Measurements from ENCODE around the gene OR5M3. TPM values are rescaled to one million over a fixed set of nuclear protein-coding genes. Genes with fewer than 3 reads are reported as not detected.

OR5M3 gene
- not detected for total RNA-seq
- total RNA-seq (2013) = not detected

DNA sequence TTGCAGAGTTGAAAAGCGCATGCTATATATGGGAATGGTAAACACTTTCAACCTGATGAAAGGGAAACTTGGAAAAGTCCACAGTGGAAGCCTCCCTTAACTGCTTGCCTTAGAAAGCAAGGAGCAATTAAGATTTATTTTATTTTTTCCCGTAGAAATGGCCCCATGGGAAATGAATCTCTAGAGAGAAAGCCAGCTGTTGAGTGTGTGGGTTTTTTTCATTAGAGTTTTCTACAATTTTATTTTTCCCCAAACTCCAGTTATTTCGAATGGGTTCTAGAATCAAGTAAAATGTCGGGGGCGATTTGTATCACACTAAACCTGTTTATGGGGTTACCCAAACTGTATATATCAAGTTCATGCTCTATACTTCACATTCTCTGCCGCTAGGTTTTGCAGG, at the start of gene OR5M3:
OR5M3 (minus strand) TSS at position 101 of the 400 bp plus-strand sequence. CDS start 2,855 bp downstream, outside the sequence.
- H3K27me3 Mint-ChIP-seq (ENCODE audit: low read depth in 2 of 2) = no peaks in the 10 kb centered on the region
- H3K27ac Mint-ChIP-seq = no peak within 1 kb of the TSS
- Histone ChIP-seq H3K4me1 (ENCODE audit: control insufficient read depth, insufficient read depth, low read length) (no peaks in the 10 kb centered on the region), H3K9me3 (ENCODE audit: control insufficient read depth, insufficient read depth, low read length) (peaks cover 4% of the 10 kb centered on the region), H3K36me3 (ENCODE audit: control insufficient read depth, insufficient read depth, low read length) (no peaks in the 10 kb centered on the region), H3K27ac (ENCODE audit: low read length) (no peak within 1 kb of the TSS), H3K4me3 (ENCODE audit: low read length) (no peak within 1 kb of the TSS), H3K27me3 (ENCODE audit: control insufficient read depth, insufficient read depth, low read length) (no peaks in the 10 kb centered on the region)
- ATAC-seq (no peak), DNase-seq (no peak)
- WGBS (ENCODE audit: insufficient coverage) = 93% methylated on average over 4 of the region's 6 CpGs
- intact Hi-C loops (cut with micrococcal nuclease) = no loop called here
- H3K9me3 Mint-ChIP-seq = peaks cover 2 to 9% of the 10 kb centered on the region in 2 donors
- no peak within 1 kb of the TSS for H3K4me3 Mint-ChIP-seq
- no peaks in the 10 kb centered on the region for H3K36me3 Mint-ChIP-seq
- H3K4me1 Mint-ChIP-seq = no peaks in the 10 kb centered on the region
- TF ChIP-seq, protein P1, sequence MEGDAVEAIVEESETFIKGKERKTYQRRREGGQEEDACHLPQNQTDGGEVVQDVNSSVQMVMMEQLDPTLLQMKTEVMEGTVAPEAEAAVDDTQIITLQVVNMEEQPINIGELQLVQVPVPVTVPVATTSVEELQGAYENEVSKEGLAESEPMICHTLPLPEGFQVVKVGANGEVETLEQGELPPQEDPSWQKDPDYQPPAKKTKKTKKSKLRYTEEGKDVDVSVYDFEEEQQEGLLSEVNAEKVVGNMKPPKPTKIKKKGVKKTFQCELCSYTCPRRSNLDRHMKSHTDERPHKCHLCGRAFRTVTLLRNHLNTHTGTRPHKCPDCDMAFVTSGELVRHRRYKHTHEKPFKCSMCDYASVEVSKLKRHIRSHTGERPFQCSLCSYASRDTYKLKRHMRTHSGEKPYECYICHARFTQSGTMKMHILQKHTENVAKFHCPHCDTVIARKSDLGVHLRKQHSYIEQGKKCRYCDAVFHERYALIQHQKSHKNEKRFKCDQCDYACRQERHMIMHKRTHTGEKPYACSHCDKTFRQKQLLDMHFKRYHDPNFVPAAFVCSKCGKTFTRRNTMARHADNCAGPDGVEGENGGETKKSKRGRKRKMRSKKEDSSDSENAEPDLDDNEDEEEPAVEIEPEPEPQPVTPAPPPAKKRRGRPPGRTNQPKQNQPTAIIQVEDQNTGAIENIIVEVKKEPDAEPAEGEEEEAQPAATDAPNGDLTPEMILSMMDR (IDR thresholded peaks at IDR 0.05) = no peak

DNA sequence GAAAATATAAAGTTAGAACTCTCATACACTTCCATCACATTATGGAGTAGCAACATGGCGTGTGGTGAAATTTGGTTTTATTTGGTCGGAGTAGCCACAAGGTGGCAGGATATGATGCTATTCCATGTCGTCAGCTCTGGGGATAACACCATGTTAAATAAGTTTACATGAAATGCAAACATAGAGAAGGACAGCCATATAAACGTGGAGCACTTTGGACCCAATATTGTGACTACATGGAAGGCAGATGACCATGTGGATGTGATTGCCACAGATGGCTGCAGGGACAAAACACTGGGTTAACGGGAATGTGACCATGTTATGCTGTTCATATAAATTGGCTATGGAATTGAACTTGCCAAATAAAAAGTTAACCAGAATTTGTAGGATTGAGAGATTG, 48.9 kb upstream of the OR5M3 start:
- Histone ChIP-seq H3K4me1 (ENCODE audit: control insufficient read depth, insufficient read depth, low read length) (no peaks in the 10 kb centered on the region), H3K36me3 (ENCODE audit: control insufficient read depth, insufficient read depth, low read length) (no peaks in the 10 kb centered on the region), H3K27ac (ENCODE audit: low read length) (no peak overlapping the region), H3K9me3 (ENCODE audit: control insufficient read depth, insufficient read depth, low read length) (peaks cover 3% of the 10 kb centered on the region), H3K4me3 (ENCODE audit: low read length) (no peak overlapping the region), H3K27me3 (ENCODE audit: control insufficient read depth, insufficient read depth, low read length) (no peaks in the 10 kb centered on the region)
- H3K27me3 Mint-ChIP-seq (ENCODE audit: low read depth in 2 of 2) = no peaks in the 10 kb centered on the region
- DNase-seq (no peak), ATAC-seq (no peak)
- no peak overlapping the region for H3K27ac Mint-ChIP-seq
- peaks cover 8% of the 10 kb centered on the region for H3K36me3 Mint-ChIP-seq
- no peaks in the 10 kb centered on the region for H3K4me1 Mint-ChIP-seq
- TF ChIP-seq, protein P1 (IDR thresholded peaks at IDR 0.05) = no peak
- intact Hi-C loops (cut with micrococcal nuclease) = no loop called here
- WGBS (ENCODE audit: insufficient coverage) = 65% methylated on average over 5 of the region's 5 CpGs
- no peak overlapping the region for H3K4me3 Mint-ChIP-seq
- H3K9me3 Mint-ChIP-seq = peaks cover 19 to 25% of the 10 kb centered on the region in 2 donors

DNA sequence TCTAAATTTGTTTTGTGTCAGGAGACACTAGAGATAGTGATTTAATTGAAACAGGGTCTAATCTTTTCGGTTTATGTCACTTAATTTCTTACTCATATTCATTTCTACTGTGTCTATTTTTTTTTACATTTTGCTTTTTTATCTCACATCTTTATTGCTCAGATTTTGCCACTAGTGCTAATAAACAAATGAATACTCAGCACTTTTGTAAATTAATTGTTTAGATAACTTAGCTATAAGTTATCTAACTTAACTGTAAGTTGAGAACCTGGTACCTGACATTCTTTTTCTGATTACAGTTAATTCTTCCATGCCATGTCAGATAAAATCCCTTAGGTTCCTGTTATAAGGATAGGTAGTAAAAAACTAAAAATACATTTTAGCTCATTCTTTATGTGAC, 40.1 kb upstream of the OR5M3 start:
- TF ChIP-seq, protein P1 (IDR thresholded peaks at IDR 0.05) = no peak
- H3K27me3 ChIP-seq (ENCODE audit: control insufficient read depth, insufficient read depth, low read length) = no peaks in the 10 kb centered on the region
- no peak overlapping the region for H3K27ac ChIP-seq (ENCODE audit: low read length)
- Mint-ChIP-seq H3K4me1 (no peaks in the 10 kb centered on the region), H3K27ac (no peak overlapping the region), H3K36me3 (peaks cover 7% of the 10 kb centered on the region), H3K9me3 (peaks cover 17 to 36% of the 10 kb centered on the region in 2 donors), H3K27me3 (ENCODE audit: low read depth in 2 of 2) (no peaks in the 10 kb centered on the region), H3K4me3 (no peak overlapping the region)
- DNase-seq (no peak), ATAC-seq (no peak)
- no peak overlapping the region for H3K4me3 ChIP-seq (ENCODE audit: low read length)
- no peaks in the 10 kb centered on the region for H3K4me1 ChIP-seq (ENCODE audit: control insufficient read depth, insufficient read depth, low read length)
- 100% methylated on average over 1 of the region's 1 CpG for WGBS (ENCODE audit: insufficient coverage)
- no peaks in the 10 kb centered on the region for H3K36me3 ChIP-seq (ENCODE audit: control insufficient read depth, insufficient read depth, low read length)
- intact Hi-C loops (cut with micrococcal nuclease) = no loop called here
- peaks cover 3% of the 10 kb centered on the region for H3K9me3 ChIP-seq (ENCODE audit: control insufficient read depth, insufficient read depth, low read length)

DNA sequence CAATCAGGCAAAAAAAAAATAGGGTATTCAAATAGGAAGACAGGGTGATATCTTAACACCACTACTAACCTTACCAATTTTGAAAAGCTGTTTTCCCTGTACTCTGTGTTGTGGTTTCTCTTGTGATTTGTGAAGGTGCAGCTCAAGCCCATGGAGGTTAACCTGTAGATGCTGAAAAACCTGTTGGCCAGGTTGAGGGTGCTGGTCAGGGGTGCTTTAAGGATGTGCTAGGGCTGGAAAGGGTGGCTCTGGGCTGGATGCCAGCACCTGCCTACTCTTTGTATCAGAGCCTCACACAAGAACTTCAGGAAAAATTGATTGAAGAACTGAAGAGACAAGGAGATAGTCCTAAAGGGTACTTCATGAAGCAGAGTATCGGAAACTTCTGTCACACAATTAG, 36.3 kb upstream of the OR5M3 start:
- 83% methylated on average over 1 of the region's 1 CpG for WGBS (ENCODE audit: insufficient coverage)
- ATAC-seq = no peak

More for the DNA sequence above, 36.3 kb upstream of the OR5M3 start:
- Mint-ChIP-seq H3K4me3 (no peak overlapping the region), H3K36me3 (peaks cover 15% of the 10 kb centered on the region), H3K27me3 (ENCODE audit: low read depth in 2 of 2) (no peaks in the 10 kb centered on the region), H3K27ac (no peak overlapping the region), H3K9me3 (peaks cover 11 to 27% of the 10 kb centered on the region in 2 donors), H3K4me1 (no peaks in the 10 kb centered on the region)
- intact Hi-C loops (cut with micrococcal nuclease) = no loop called here
- DNase-seq = no peak
- no peaks in the 10 kb centered on the region for H3K4me1 ChIP-seq (ENCODE audit: control insufficient read depth, insufficient read depth, low read length)
- no peaks in the 10 kb centered on the region for H3K9me3 ChIP-seq (ENCODE audit: control insufficient read depth, insufficient read depth, low read length)
- TF ChIP-seq, protein P1 (IDR thresholded peaks at IDR 0.05) = no peak
- H3K36me3 ChIP-seq (ENCODE audit: control insufficient read depth, insufficient read depth, low read length) = no peaks in the 10 kb centered on the region
- H3K27ac ChIP-seq (ENCODE audit: low read length) = no peak overlapping the region
- H3K4me3 ChIP-seq (ENCODE audit: low read length) = no peak overlapping the region
- no peaks in the 10 kb centered on the region for H3K27me3 ChIP-seq (ENCODE audit: control insufficient read depth, insufficient read depth, low read length)

Measured in natural killer cell (primary cell).